Suprapubic skin (tissue), 4 donors: ENCODE results near the gene SORCS3. TPM values are rescaled to one million over a fixed set of nuclear protein-coding genes. Genes with fewer than 3 reads are reported as not detected.
A peak's percentile ranks its signal among the peaks of the same experiment; 100 is the strongest.

ENCODE experiments used
- DNase-seq, 2 donors: peaks; one replicate each; pipeline ENCODE4 v3.0.0-alpha.2; 2019; ENCODE audit warnings: low spot score in 2 of 2
- H3K27ac ChIP-seq: fragments of 200-600 bp; sonication (generic); one replicate; pipeline ENCODE4 v1.5.1; 2019
- H3K27me3 ChIP-seq: fragments of 200-600 bp; sonication (generic); one replicate; pipeline ENCODE4 v1.5.1; 2019
- H3K36me3 ChIP-seq: fragments of 200-600 bp; sonication (generic); one replicate; pipeline ENCODE4 v1.5.1; 2019
- H3K4me1 ChIP-seq: fragments of 200-600 bp; sonication (generic); one replicate; pipeline ENCODE4 v1.5.1; 2019
- H3K4me3 ChIP-seq: fragments of 200-600 bp; sonication (generic); one replicate; pipeline ENCODE4 v1.5.1; 2019; ENCODE audit warnings: mild to moderate bottlenecking
- H3K9me3 ChIP-seq: fragments of 200-600 bp; sonication (generic); one replicate; pipeline ENCODE4 v1.5.1; 2019
- EP300 ChIP-seq: sonication (generic); formaldehyde crosslinking; IDR thresholded peaks from one replicate; pipeline ENCODE4 v1.6.1; 2017; ENCODE audit warnings: antibody characterized with exemption
- POLR2A ChIP-seq, 2 donors: fragments of 450-650 bp; IDR thresholded peaks; one replicate each; pipeline ENCODE4 v1.6.1; 2017; ENCODE audit warnings: antibody characterized with exemption in 2 of 2, mild to moderate bottlenecking in 2 of 2, moderate library complexity in 2 of 2
- POLR2AphosphoS5 ChIP-seq, 3 donors: sonication (generic); formaldehyde crosslinking; IDR thresholded peaks; one replicate each; pipeline ENCODE4 v1.6.1; 2017; ENCODE audit warnings: antibody characterized with exemption in 3 of 3
- WGBS: methylation state at CpG from one replicate; pipeline ENCODE4 v1.1.5; 2018; 5-methylcytosine and 5-hydroxymethylcytosine counted together
- total RNA-seq, 4 donors: library from RNA; depleted of rRNA; stranded (reverse); fragments of >200 nt; gene quantifications; one replicate each; pipeline ENCODE4 v1.1.0, GENCODE V29; 2016
- TF ChIP-seq, protein P1 (sequence below), 2 donors: fragments of 200-600 bp in 1 of 2; fragments of 450-650 bp in 1 of 2; sonication (generic) in 1 of 2; IDR thresholded peaks; one replicate each; pipeline ENCODE4 v1.5.1; 2016 to 2019; ENCODE audit warnings: antibody characterized with exemption in 2 of 2, mild to moderate bottlenecking in 1 of 2, moderate library complexity in 1 of 2

Gene SORCS3
- total RNA-seq, 4 donors from 2014 or later = 0.16 to 0.19 (median 0.18) TPM

GRCh38 chr10:104923501-104923900 is 282.4 kb downstream of the SORCS3 start:
- no peak overlapping the region for H3K27ac ChIP-seq
- H3K4me3 ChIP-seq = no peak overlapping the region
- H3K9me3 ChIP-seq = no peaks in the 10 kb centered on the region
- no peaks in the 10 kb centered on the region for H3K36me3 ChIP-seq
- TF ChIP-seq, protein P1, sequence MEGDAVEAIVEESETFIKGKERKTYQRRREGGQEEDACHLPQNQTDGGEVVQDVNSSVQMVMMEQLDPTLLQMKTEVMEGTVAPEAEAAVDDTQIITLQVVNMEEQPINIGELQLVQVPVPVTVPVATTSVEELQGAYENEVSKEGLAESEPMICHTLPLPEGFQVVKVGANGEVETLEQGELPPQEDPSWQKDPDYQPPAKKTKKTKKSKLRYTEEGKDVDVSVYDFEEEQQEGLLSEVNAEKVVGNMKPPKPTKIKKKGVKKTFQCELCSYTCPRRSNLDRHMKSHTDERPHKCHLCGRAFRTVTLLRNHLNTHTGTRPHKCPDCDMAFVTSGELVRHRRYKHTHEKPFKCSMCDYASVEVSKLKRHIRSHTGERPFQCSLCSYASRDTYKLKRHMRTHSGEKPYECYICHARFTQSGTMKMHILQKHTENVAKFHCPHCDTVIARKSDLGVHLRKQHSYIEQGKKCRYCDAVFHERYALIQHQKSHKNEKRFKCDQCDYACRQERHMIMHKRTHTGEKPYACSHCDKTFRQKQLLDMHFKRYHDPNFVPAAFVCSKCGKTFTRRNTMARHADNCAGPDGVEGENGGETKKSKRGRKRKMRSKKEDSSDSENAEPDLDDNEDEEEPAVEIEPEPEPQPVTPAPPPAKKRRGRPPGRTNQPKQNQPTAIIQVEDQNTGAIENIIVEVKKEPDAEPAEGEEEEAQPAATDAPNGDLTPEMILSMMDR (IDR thresholded peaks at IDR 0.05) = no peak
- no peak for TF ChIP-seq POLR2AphosphoS5 (IDR thresholded peaks at IDR 0.05)
- no peak for TF ChIP-seq POLR2A (IDR thresholded peaks at IDR 0.05)
- TF ChIP-seq EP300 = no peak
- DNase-seq = no peak
- H3K4me1 ChIP-seq = no peaks in the 10 kb centered on the region
- no peaks in the 10 kb centered on the region for H3K27me3 ChIP-seq
- 93% methylated on average over 3 of the region's 3 CpGs for WGBS

DNA sequence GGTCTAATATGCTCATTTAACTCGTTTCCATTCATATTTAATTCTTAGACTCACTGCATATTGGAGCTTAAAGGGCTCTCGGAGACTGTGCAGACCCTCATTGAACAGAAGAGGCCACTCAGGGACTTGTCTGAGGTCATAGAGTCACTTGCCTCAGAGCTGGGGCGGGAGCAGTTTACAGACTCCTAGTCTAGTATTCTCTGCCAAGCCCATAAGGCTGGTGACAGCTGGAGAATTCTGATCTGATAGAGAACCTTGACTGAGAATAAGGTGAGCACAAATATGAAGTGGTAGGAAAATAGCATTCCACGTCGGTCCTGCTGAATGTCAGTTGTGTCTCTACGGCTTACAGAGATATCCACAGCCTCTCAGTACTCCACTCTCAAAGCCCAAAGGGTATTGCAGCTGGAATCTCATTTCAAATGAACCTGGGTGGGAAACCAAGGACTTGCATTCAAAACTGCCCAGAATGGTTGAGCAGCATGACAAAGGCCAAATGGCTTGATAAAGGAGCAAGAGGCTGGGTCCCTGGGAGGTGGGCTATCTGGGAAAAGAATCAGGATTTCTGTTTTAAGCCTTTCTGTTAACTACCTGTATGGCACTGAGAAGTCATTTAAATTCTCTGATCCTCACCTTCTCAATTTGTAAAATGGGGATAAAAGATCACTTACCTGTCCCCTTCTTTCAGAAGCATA is 283.2 kb downstream of the SORCS3 start:
- DNase-seq = no peak
- TF ChIP-seq EP300 = no peak
- no peak for TF ChIP-seq POLR2AphosphoS5 (IDR thresholded peaks at IDR 0.05)
- TF ChIP-seq, protein P1 (IDR thresholded peaks at IDR 0.05) = no peak
- TF ChIP-seq POLR2A (IDR thresholded peaks at IDR 0.05) = no peak
- no peak overlapping the region for H3K27ac ChIP-seq
- WGBS = 85% methylated on average over 6 of the region's 6 CpGs
- no peaks in the 10 kb centered on the region for H3K36me3 ChIP-seq
- no peaks in the 10 kb centered on the region for H3K9me3 ChIP-seq
- H3K27me3 ChIP-seq = no peaks in the 10 kb centered on the region
- no peak overlapping the region for H3K4me3 ChIP-seq
- no peaks in the 10 kb centered on the region for H3K4me1 ChIP-seq

- DNase-seq = no peak
- no peaks in the 10 kb centered on the region for H3K4me1 ChIP-seq
- no peaks in the 10 kb centered on the region for H3K27me3 ChIP-seq
- TF ChIP-seq, protein P1 (IDR thresholded peaks at IDR 0.05) = peak in 1 of 2 donors; percentile 45
- no peak for TF ChIP-seq POLR2AphosphoS5 (IDR thresholded peaks at IDR 0.05)
- WGBS = 43% methylated on average over 3 of the region's 3 CpGs
- no peaks in the 10 kb centered on the region for H3K9me3 ChIP-seq
- no peaks in the 10 kb centered on the region for H3K36me3 ChIP-seq
- no peak overlapping the region for H3K27ac ChIP-seq
- H3K4me3 ChIP-seq = no peak overlapping the region
Measured at GRCh38 chr10:104925232-104925851, 284.3 kb downstream of the SORCS3 start.

GRCh38 chr10:104928734-104929133 is 287.6 kb downstream of the SORCS3 start:
- 77% methylated on average over 2 of the region's 2 CpGs for WGBS
- H3K4me3 ChIP-seq = no peak overlapping the region

GRCh38 chr10:104931612-104932134 is 290.6 kb downstream of the SORCS3 start:
- Histone ChIP-seq H3K4me1 (no peaks in the 10 kb centered on the region), H3K27me3 (no peaks in the 10 kb centered on the region), H3K27ac (no peak overlapping the region), H3K36me3 (no peaks in the 10 kb centered on the region), H3K9me3 (no peaks in the 10 kb centered on the region), H3K4me3 (no peak overlapping the region)
- no peak for TF ChIP-seq POLR2AphosphoS5 (IDR thresholded peaks at IDR 0.05)
- TF ChIP-seq, protein P1 (IDR thresholded peaks at IDR 0.05) = no peak
- no peak for TF ChIP-seq POLR2A (IDR thresholded peaks at IDR 0.05)
- no peak for TF ChIP-seq EP300
- DNase-seq = no peak
- 66% methylated on average over 2 of the region's 2 CpGs for WGBS

More at GRCh38 chr10:104928734-104929133, 287.6 kb downstream of the SORCS3 start:
- no peaks in the 10 kb centered on the region for H3K4me1 ChIP-seq
- no peak overlapping the region for H3K27ac ChIP-seq
- no peak for DNase-seq
- no peaks in the 10 kb centered on the region for H3K9me3 ChIP-seq
- H3K36me3 ChIP-seq = no peaks in the 10 kb centered on the region
- no peak for TF ChIP-seq POLR2A (IDR thresholded peaks at IDR 0.05)
- TF ChIP-seq, protein P1 (IDR thresholded peaks at IDR 0.05) = no peak
- no peak for TF ChIP-seq POLR2AphosphoS5 (IDR thresholded peaks at IDR 0.05)
- no peak for TF ChIP-seq EP300
- no peaks in the 10 kb centered on the region for H3K27me3 ChIP-seq
